Measurements from ENCODE around the gene CAMK2N2. TPM values are rescaled to one million over a fixed set of nuclear protein-coding genes. Genes with fewer than 3 reads are reported as not detected.

CAMK2N2 gene
- total RNA-seq (ENCODE audit: low replicate concordance) = 0.71 TPM in 1 of 2 replicates, not detected in the other

GRCh38 chr3:184261270-184261853 is at the start of gene CAMK2N2:
CAMK2N2 (minus strand) TSS chr3:184261553; CDS start chr3:184261285, 268 bp downstream.
- Mint-ChIP-seq H3K27me3 (ENCODE audit: insufficient read depth, low read depth) (peaks cover 40% of the 10 kb centered on the region), H3K27ac (peak within 1 kb of the TSS; percentile 7), H3K4me3 (peak within 1 kb of the TSS; percentile 90), H3K9me3 (no peaks in the 10 kb centered on the region), H3K4me1 (peaks cover 21% of the 10 kb centered on the region), H3K36me3 (no peaks in the 10 kb centered on the region)
- Histone ChIP-seq H3K9me3 (ENCODE audit: low read depth) (no peaks in the 10 kb centered on the region), H3F3A (ENCODE audit: low read depth) (peaks cover 31% of the 10 kb centered on the region), H3K4me1 (peaks cover 12% of the 10 kb centered on the region), H3K4me3 (peak within 1 kb of the TSS; percentile 75), H3K4me2 (peak within 1 kb of the TSS; percentile 99), H2AFZ (replicated peaks) (peak within 1 kb of the TSS; percentile 90), H3K9ac (no peak within 1 kb of the TSS), H3K36me3 (no peaks in the 10 kb centered on the region), H4K20me1 (ENCODE audit: low read depth) (peaks cover 57% of the 10 kb centered on the region), H3K27ac (no peak within 1 kb of the TSS), H3K79me2 (ENCODE audit: low read depth) (no peaks in the 10 kb centered on the region), H3K27me3 (peaks cover 80% of the 10 kb centered on the region)
- TF ChIP-seq EZH2 (IDR thresholded peaks at IDR 0.05) (no peak), EZH2phosphoT487 (IDR thresholded peaks at IDR 0.05) (no peak), CTCF (IDR thresholded peaks at IDR 0.05) (no peak)
- peak; percentile 81 for DNase-seq (ENCODE audit: low spot score)

GRCh38 chr3:184308744-184309143 is 47.4 kb upstream of the CAMK2N2 start:
- no peak overlapping the region for H3K4me3 Mint-ChIP-seq

GRCh38 chr3:184307915-184308314 is 46.6 kb upstream of the CAMK2N2 start:
- peaks cover 17% of the 10 kb centered on the region for H3F3A ChIP-seq (ENCODE audit: low read depth)
- H3K4me2 ChIP-seq = no peak overlapping the region
- H3K9me3 ChIP-seq (ENCODE audit: low read depth) = no peaks in the 10 kb centered on the region
- H3K36me3 ChIP-seq = peaks cover 3% of the 10 kb centered on the region
- Mint-ChIP-seq H3K36me3 (peaks cover 45% of the 10 kb centered on the region), H3K9me3 (no peaks in the 10 kb centered on the region), H3K27me3 (ENCODE audit: insufficient read depth, low read depth) (peaks cover 3% of the 10 kb centered on the region), H3K27ac (no peak overlapping the region), H3K4me1 (peaks cover 4% of the 10 kb centered on the region), H3K4me3 (no peak overlapping the region)
- H3K27ac ChIP-seq = no peak overlapping the region
- no peaks in the 10 kb centered on the region for H3K27me3 ChIP-seq
- H3K9ac ChIP-seq = no peak overlapping the region
- H3K79me2 ChIP-seq (ENCODE audit: low read depth) = no peaks in the 10 kb centered on the region
- H2AFZ ChIP-seq (replicated peaks) = no peak overlapping the region
- TF ChIP-seq EZH2 (IDR thresholded peaks at IDR 0.05) = no peak
- TF ChIP-seq EZH2phosphoT487 (IDR thresholded peaks at IDR 0.05) = no peak
- no peak for TF ChIP-seq CTCF (IDR thresholded peaks at IDR 0.05)
- no peak overlapping the region for H3K4me3 ChIP-seq
- no peak for DNase-seq (ENCODE audit: low spot score)
- H3K4me1 ChIP-seq = no peaks in the 10 kb centered on the region
- peaks cover 4% of the 10 kb centered on the region for H4K20me1 ChIP-seq (ENCODE audit: low read depth)

More at GRCh38 chr3:184308744-184309143, 47.4 kb upstream of the CAMK2N2 start:
- Histone ChIP-seq H3K27ac (no peak overlapping the region), H3K4me3 (no peak overlapping the region), H3K4me1 (no peaks in the 10 kb centered on the region), H3K79me2 (ENCODE audit: low read depth) (no peaks in the 10 kb centered on the region), H3K9ac (no peak overlapping the region), H3K9me3 (ENCODE audit: low read depth) (no peaks in the 10 kb centered on the region), H4K20me1 (ENCODE audit: low read depth) (peaks cover 4% of the 10 kb centered on the region), H3K27me3 (no peaks in the 10 kb centered on the region), H3K36me3 (peaks cover 3% of the 10 kb centered on the region), H2AFZ (replicated peaks) (no peak overlapping the region), H3K4me2 (no peak overlapping the region), H3F3A (ENCODE audit: low read depth) (peaks cover 18% of the 10 kb centered on the region)
- Mint-ChIP-seq H3K9me3 (no peaks in the 10 kb centered on the region), H3K27me3 (ENCODE audit: insufficient read depth, low read depth) (peaks cover 3% of the 10 kb centered on the region), H3K27ac (no peak overlapping the region), H3K4me1 (peaks cover 4% of the 10 kb centered on the region), H3K36me3 (peaks cover 45% of the 10 kb centered on the region)
- no peak for TF ChIP-seq EZH2 (IDR thresholded peaks at IDR 0.05)
- TF ChIP-seq CTCF (IDR thresholded peaks at IDR 0.05) = no peak
- TF ChIP-seq EZH2phosphoT487 (IDR thresholded peaks at IDR 0.05) = no peak
- DNase-seq (ENCODE audit: low spot score) = no peak

All from neural progenitor cell (in vitro differentiated cells).